Hepatocyte (in vitro differentiated cells): Measurements from ENCODE around the gene ZBTB20. TPM values are rescaled to one million over a fixed set of nuclear protein-coding genes. Genes with fewer than 3 reads are reported as not detected.

Experiments used
- DNase-seq: peaks from one replicate; pipeline ENCODE4 v3.0.0-alpha.2; 2016; ENCODE audit warnings: low spot score
- H2AFZ ChIP-seq: fragments of 200-600 bp; sonication (generic); 2 replicates; pipeline ENCODE4 v1.6.0; 2016; ENCODE audit warnings: antibody characterized with exemption, mild to moderate bottlenecking
- H3K27ac ChIP-seq: fragments of 200-600 bp; sonication (generic); 2 replicates; pipeline ENCODE4 v1.5.1; 2016; ENCODE audit warnings: mild to moderate bottlenecking
- H3K27me3 ChIP-seq: fragments of 200-600 bp; sonication (generic); 2 replicates; pipeline ENCODE4 v1.6.1; 2016
- H3K36me3 ChIP-seq: fragments of 200-600 bp; sonication (generic); replicated peaks from 2 replicates; pipeline ENCODE4 v1.5.1; 2016; ENCODE audit warnings: low read depth; ENCODE audit not compliant: insufficient read depth
- H3K4me1 ChIP-seq: fragments of 200-600 bp; sonication (generic); 2 replicates; pipeline ENCODE4 v1.5.1; 2016; ENCODE audit warnings: mild to moderate bottlenecking, moderate library complexity; ENCODE audit not compliant: insufficient read depth
- H3K4me2 ChIP-seq: fragments of 200-600 bp; sonication (generic); 2 replicates; pipeline ENCODE4 v1.6.0; 2016
- H3K4me3 ChIP-seq: fragments of 200-600 bp; sonication (generic); 2 replicates; pipeline ENCODE4 v1.5.1; 2016; ENCODE audit warnings: mild to moderate bottlenecking
- H3K79me2 ChIP-seq: fragments of 200-600 bp; sonication (generic); 2 replicates; pipeline ENCODE4 v1.6.0; 2017; ENCODE audit warnings: mild to moderate bottlenecking
- H3K9me2 ChIP-seq: fragments of 200-600 bp; sonication (generic); replicated peaks from 2 replicates; pipeline ENCODE4 v1.6.0; 2017; ENCODE audit warnings: mild to moderate bottlenecking; ENCODE audit not compliant: insufficient read depth
- H3K9me3 ChIP-seq: fragments of 200-600 bp; sonication (generic); 2 replicates; pipeline ENCODE4 v1.5.1; 2016; ENCODE audit warnings: low read depth, mild to moderate bottlenecking
- H4K20me1 ChIP-seq: fragments of 200-600 bp; sonication (generic); 2 replicates; pipeline ENCODE4 v1.6.0; 2016; ENCODE audit warnings: mild to moderate bottlenecking; ENCODE audit not compliant: insufficient read depth, poor library complexity, severe bottlenecking
- EZH2 ChIP-seq: fragments of 200-600 bp; sonication (generic); IDR thresholded peaks from 2 replicates; pipeline ENCODE4 v1.6.1; 2016; ENCODE audit warnings: antibody characterized with exemption, mild to moderate bottlenecking, borderline replicate concordance
- EZH2phosphoT487 ChIP-seq: fragments of 200-600 bp; sonication (generic); IDR thresholded peaks from one replicate; pipeline ENCODE4 v1.6.1; 2018; ENCODE audit warnings: antibody characterized with exemption, mild to moderate bottlenecking, low read depth, moderate library complexity; ENCODE audit not compliant: unreplicated experiment, severe bottlenecking
- WGBS: methylation state at CpG from one replicate; pipeline ENCODE4 v1.1.6; 2016; ENCODE audit warnings: low lambda C conversion rate; ENCODE audit errors: missing lambda C conversion rate; 5-methylcytosine and 5-hydroxymethylcytosine counted together
- polyA plus RNA-seq: library from polyadenylated mRNA; unstranded; fragments of >200 nt; fragmentation: Nextera tagmentation; extraction: Ambion mirVana; gene quantifications from 2 replicates; pipeline ENCODE4 v1.2.1, GENCODE V29; 2016
- total RNA-seq: library from RNA; depleted of rRNA; stranded (reverse); fragments of >200 nt; gene quantifications from 2 replicates; pipeline ENCODE4 v1.2.3, GENCODE V29; 2014
- TF ChIP-seq, protein P1 (sequence below): fragments of 200-600 bp; sonication (generic); IDR thresholded peaks from 2 replicates; pipeline ENCODE4 v1.5.1; 2016; ENCODE audit warnings: antibody characterized with exemption, mild to moderate bottlenecking; ENCODE audit not compliant: poor library complexity

Gene ZBTB20
- total and polyA plus RNA-seq, 2 experiments from 2014 or later: 25.8 to 28.0 TPM

DNA sequence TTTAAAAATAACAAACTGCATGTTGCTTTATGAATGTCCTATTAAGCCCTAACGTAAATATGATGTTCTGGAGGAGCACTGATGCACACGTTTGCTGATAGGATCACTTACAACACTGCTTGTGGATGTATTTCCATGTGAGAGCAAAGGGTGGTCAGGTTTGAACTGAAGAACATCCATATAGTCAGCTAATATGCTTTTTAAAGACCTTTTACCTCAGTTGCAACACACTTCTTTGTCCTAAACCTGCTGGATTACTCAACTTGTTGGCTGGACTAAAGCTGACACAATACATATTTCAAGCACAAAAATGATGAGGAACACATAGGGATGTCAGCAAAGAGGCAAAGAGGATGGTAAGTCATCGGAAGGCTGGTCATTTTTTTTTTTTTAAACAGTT, 666.6 kb downstream of the ZBTB20 start:
- H3K9me2 ChIP-seq: no peaks in the 10 kb centered on the region
- 46% methylated on average over 3 of the region's 3 CpGs for WGBS
- TF ChIP-seq, protein P1, sequence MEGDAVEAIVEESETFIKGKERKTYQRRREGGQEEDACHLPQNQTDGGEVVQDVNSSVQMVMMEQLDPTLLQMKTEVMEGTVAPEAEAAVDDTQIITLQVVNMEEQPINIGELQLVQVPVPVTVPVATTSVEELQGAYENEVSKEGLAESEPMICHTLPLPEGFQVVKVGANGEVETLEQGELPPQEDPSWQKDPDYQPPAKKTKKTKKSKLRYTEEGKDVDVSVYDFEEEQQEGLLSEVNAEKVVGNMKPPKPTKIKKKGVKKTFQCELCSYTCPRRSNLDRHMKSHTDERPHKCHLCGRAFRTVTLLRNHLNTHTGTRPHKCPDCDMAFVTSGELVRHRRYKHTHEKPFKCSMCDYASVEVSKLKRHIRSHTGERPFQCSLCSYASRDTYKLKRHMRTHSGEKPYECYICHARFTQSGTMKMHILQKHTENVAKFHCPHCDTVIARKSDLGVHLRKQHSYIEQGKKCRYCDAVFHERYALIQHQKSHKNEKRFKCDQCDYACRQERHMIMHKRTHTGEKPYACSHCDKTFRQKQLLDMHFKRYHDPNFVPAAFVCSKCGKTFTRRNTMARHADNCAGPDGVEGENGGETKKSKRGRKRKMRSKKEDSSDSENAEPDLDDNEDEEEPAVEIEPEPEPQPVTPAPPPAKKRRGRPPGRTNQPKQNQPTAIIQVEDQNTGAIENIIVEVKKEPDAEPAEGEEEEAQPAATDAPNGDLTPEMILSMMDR: no peak
- no peak for TF ChIP-seq EZH2phosphoT487
- no peak for TF ChIP-seq EZH2
- no peaks in the 10 kb centered on the region for H3K36me3 ChIP-seq
- H3K4me2 ChIP-seq: no peak overlapping the region
- H3K27ac ChIP-seq: no peak overlapping the region
- H3K4me1 ChIP-seq: no peaks in the 10 kb centered on the region
- H3K9me3 ChIP-seq: no peaks in the 10 kb centered on the region
- no peaks in the 10 kb centered on the region for H3K27me3 ChIP-seq
- H2AFZ ChIP-seq: no peak overlapping the region
- peak; percentile 7 for DNase-seq
- H4K20me1 ChIP-seq: peaks cover under 1% of the 10 kb centered on the region
- H3K4me3 ChIP-seq: no peak overlapping the region
- H3K79me2 ChIP-seq: peaks cover under 1% of the 10 kb centered on the region

DNA sequence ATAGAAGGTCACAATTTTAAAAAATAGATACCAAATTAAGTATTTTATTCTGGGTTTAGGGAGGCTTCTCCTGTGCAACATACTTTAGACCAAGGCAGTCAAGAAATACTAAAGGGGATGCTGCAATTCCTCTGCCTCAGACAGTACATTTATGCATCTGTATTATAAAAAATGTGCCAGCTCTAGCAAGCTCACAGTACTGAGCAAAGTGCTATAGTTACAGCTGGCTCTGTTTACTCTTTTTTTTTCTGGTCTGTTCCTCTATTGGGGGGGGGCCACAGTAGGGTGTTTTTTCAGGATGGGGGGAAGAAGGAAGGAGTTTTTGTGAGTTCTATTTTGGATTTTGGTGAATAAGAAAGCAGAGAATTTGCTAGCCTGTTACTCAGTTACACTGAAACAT, 668.3 kb downstream of the ZBTB20 start:
- no peaks in the 10 kb centered on the region for H3K4me1 ChIP-seq
- no peak overlapping the region for H3K4me3 ChIP-seq
- H3K27ac ChIP-seq: no peak overlapping the region
- no peaks in the 10 kb centered on the region for H3K36me3 ChIP-seq
- TF ChIP-seq EZH2phosphoT487 (no peak), EZH2 (no peak)
- TF ChIP-seq, protein P1: no peak
- no peaks in the 10 kb centered on the region for H3K9me2 ChIP-seq
- no peak overlapping the region for H2AFZ ChIP-seq
- H3K27me3 ChIP-seq: no peaks in the 10 kb centered on the region
- peaks cover 4% of the 10 kb centered on the region for H4K20me1 ChIP-seq
- no peaks in the 10 kb centered on the region for H3K9me3 ChIP-seq
- H3K79me2 ChIP-seq: peaks cover 6% of the 10 kb centered on the region
- no peak for DNase-seq
- H3K4me2 ChIP-seq: no peak overlapping the region

DNA sequence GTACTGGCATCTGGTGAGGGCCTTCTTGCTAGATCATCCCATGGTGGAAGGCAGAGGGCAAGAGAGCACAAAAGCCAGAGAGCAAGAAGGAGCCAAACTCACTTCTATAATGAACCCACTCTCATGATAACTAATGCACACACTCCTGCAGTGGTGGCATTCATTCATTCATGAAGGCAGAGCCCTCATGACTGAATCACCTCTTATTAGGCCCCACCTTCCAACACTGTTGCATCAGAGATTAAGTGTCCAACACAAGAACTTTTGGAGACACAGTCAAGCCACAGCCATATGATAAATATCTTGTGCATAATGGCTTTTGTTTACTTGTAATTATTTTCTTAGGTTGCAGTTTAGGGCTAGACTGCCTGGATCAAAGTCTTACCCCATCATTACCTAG, 670.6 kb downstream of the ZBTB20 start:
- TF ChIP-seq EZH2 (no peak), EZH2phosphoT487 (no peak)
- TF ChIP-seq, protein P1: no peak
- H2AFZ ChIP-seq: no peak overlapping the region
- no peaks in the 10 kb centered on the region for H3K9me2 ChIP-seq
- H3K9me3 ChIP-seq: no peaks in the 10 kb centered on the region
- H3K27me3 ChIP-seq: no peaks in the 10 kb centered on the region
- H3K4me3 ChIP-seq: no peak overlapping the region
- peaks cover 6% of the 10 kb centered on the region for H3K79me2 ChIP-seq
- DNase-seq: no peak
- H3K4me1 ChIP-seq: no peaks in the 10 kb centered on the region
- H3K27ac ChIP-seq: no peak overlapping the region
- no peaks in the 10 kb centered on the region for H3K36me3 ChIP-seq
- no peak overlapping the region for H3K4me2 ChIP-seq
- peaks cover 4% of the 10 kb centered on the region for H4K20me1 ChIP-seq

DNA sequence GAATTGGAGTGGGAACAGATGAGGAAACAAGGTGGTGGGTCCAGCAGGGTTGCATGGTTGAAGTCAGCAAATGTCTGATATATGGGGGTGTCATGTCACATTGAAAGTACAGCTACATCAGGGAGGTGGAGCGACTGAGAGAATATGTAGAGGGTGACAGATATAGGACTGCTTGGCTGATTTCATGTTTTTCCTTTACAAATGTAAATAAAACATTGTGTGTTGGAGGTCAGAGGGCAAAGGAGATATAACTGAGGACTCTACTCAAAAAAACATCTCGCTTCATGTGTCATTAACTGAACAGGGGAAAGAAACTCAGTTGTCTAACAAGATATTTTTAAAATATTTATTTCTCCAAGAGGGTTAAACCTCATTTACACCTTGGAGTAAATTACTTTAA, 675.6 kb downstream of the ZBTB20 start:
- Histone ChIP-seq H3K9me3 (no peaks in the 10 kb centered on the region), H3K27ac (no peak overlapping the region), H2AFZ (no peak overlapping the region), H3K36me3 (no peaks in the 10 kb centered on the region), H3K9me2 (no peaks in the 10 kb centered on the region), H3K4me3 (no peak overlapping the region), H3K27me3 (no peaks in the 10 kb centered on the region), H4K20me1 (peaks cover 4% of the 10 kb centered on the region), H3K4me1 (no peaks in the 10 kb centered on the region), H3K79me2 (peaks cover 6% of the 10 kb centered on the region), H3K4me2 (no peak overlapping the region)
- WGBS: 90% methylated on average over 2 of the region's 2 CpGs
- TF ChIP-seq EZH2phosphoT487: no peak
- no peak for TF ChIP-seq EZH2
- TF ChIP-seq, protein P1: no peak
- DNase-seq: no peak
